HepG2 (cell line): Measurements from ENCODE around the gene SLC50A1. TPM values are rescaled to one million over a fixed set of nuclear protein-coding genes. Genes with fewer than 3 reads are reported as not detected.
A peak's percentile ranks its signal among the peaks of the same experiment; 100 is the strongest.

ENCODE experiments used
- ARNT2 ChIP-seq: sonication (generic); formaldehyde crosslinking; IDR thresholded peaks from 2 replicates; pipeline ENCODE4 v1.8.0; 2022; ENCODE audit warnings: mild to moderate bottlenecking, low read depth, missing genetic modification reagents, moderate library complexity
- ATAD3A ChIP-seq: sonication (generic); formaldehyde crosslinking; IDR thresholded peaks from 2 replicates; pipeline ENCODE4 v1.4.0; 2020; ENCODE audit warnings: missing genetic modification reagents
- BHLHE40 ChIP-seq: IDR thresholded peaks from 2 replicates; pipeline ENCODE4 v1.6.1; 2011; ENCODE audit warnings: low read length, improper control_type of control experiment
- EP300 ChIP-seq, 3 experiments: sonication (generic) in 1 of 3; formaldehyde crosslinking in 1 of 3; IDR thresholded peaks; 2 replicates each; pipeline versions ENCODE4 v1.5.1 to v1.6.1; 2011 to 2020; ENCODE audit warnings: low read depth in 2 of 3, low read length in 2 of 3, borderline replicate concordance in 1 of 3, improper control_type of control experiment in 1 of 3, mild to moderate bottlenecking in 1 of 3, missing genetic modification reagents in 1 of 3, moderate library complexity in 1 of 3
- YY1 ChIP-seq: IDR thresholded peaks from 2 replicates; pipeline ENCODE4 v1.6.1; 2011; ENCODE audit warnings: low read length, low read depth, moderate library complexity, mild to moderate bottlenecking; ENCODE audit not compliant: insufficient read depth, insufficient replicate concordance
- ZKSCAN5 ChIP-seq: sonication (generic); formaldehyde crosslinking; IDR thresholded peaks from 2 replicates; pipeline ENCODE4 v1.5.1; 2020; ENCODE audit warnings: mild to moderate bottlenecking, missing genetic modification reagents
- ZNF382 ChIP-seq: sonication (generic); formaldehyde crosslinking; IDR thresholded peaks from 2 replicates; pipeline ENCODE4 v1.5.0; 2020; ENCODE audit warnings: missing genetic modification reagents, mild to moderate bottlenecking, borderline replicate concordance
- ZNF432 ChIP-seq: sonication (generic); formaldehyde crosslinking; IDR thresholded peaks from 2 replicates; pipeline ENCODE4 v1.5.0; 2020; ENCODE audit warnings: missing genetic modification reagents, mild to moderate bottlenecking, borderline replicate concordance
- ZNF777 ChIP-seq: sonication (generic); formaldehyde crosslinking; IDR thresholded peaks from 2 replicates; pipeline ENCODE4 v1.4.0; 2020; ENCODE audit warnings: missing genetic modification reagents
- ZNF891 ChIP-seq: sonication (generic); formaldehyde crosslinking; IDR thresholded peaks from 2 replicates; pipeline ENCODE4 v1.5.0; 2020; ENCODE audit warnings: mild to moderate bottlenecking, missing genetic modification reagents
- ZSCAN20 ChIP-seq: sonication (generic); formaldehyde crosslinking; IDR thresholded peaks from 2 replicates; pipeline ENCODE4 v1.4.0; 2020; ENCODE audit warnings: missing genetic modification reagents, mild to moderate bottlenecking, borderline replicate concordance
- polyA plus RNA-seq, 8 experiments: library from polyadenylated mRNA; depleted of rRNA in 3 of 8; stranded (reverse) in 7 of 8; unstranded in 1 of 8; fragments of >200 nt; fragmentation: Illumina TruSeq in 4 of 8; extraction: Trizol in 4 of 8; gene quantifications; 2 replicates each; pipeline versions ENCODE4 v1.2.1 to v1.2.3, GENCODE V29; 2011 to 2016; ENCODE audit warnings: low read depth in 4 of 8, missing spikeins in 1 of 8, mixed read lengths in 1 of 8; ENCODE audit not compliant: insufficient read depth in 1 of 8
- total RNA-seq, 5 experiments: library from RNA; depleted of rRNA; stranded (reverse); fragments of >200 nt; fragmentation: Illumina TruSeq; extraction: Trizol; gene quantifications; 2 replicates each; pipeline ENCODE4 v1.2.3, GENCODE V29; 2016; ENCODE audit warnings: low read depth in 1 of 5
- TF ChIP-seq, protein P1 (sequence below), 2 experiments: fragments of 450-650 bp in 1 of 2; sonication (generic) in 1 of 2; formaldehyde crosslinking in 1 of 2; IDR thresholded peaks; 2 replicates each; pipeline versions ENCODE4 v1.6.1 to v1.8.0; 2016 to 2022; ENCODE audit warnings: antibody characterized with exemption in 1 of 2, mild to moderate bottlenecking in 1 of 2, missing genetic modification reagents in 1 of 2
- TF ChIP-seq, protein P2 (sequence below): sonication (generic); formaldehyde crosslinking; IDR thresholded peaks from 2 replicates; pipeline ENCODE4 v1.4.0; 2020; ENCODE audit warnings: mild to moderate bottlenecking, low read depth, missing genetic modification reagents
- TF ChIP-seq, protein P3 (sequence below): sonication (generic); formaldehyde crosslinking; IDR thresholded peaks from 2 replicates; pipeline ENCODE4 v1.5.1; 2020; ENCODE audit warnings: mild to moderate bottlenecking, missing genetic modification reagents, moderate library complexity
- TF ChIP-seq, protein P4 (sequence below): sonication (generic); IDR thresholded peaks from 2 replicates; pipeline ENCODE4 v1.6.1; 2016; ENCODE audit warnings: low read depth, borderline replicate concordance

SLC50A1 gene
- total and polyA plus RNA-seq, 2 of the 13 experiments (the other 11 are each of a cell fraction or from before 2014, with no cell fraction given), result 22.5 to 46.8 TPM

DNA sequence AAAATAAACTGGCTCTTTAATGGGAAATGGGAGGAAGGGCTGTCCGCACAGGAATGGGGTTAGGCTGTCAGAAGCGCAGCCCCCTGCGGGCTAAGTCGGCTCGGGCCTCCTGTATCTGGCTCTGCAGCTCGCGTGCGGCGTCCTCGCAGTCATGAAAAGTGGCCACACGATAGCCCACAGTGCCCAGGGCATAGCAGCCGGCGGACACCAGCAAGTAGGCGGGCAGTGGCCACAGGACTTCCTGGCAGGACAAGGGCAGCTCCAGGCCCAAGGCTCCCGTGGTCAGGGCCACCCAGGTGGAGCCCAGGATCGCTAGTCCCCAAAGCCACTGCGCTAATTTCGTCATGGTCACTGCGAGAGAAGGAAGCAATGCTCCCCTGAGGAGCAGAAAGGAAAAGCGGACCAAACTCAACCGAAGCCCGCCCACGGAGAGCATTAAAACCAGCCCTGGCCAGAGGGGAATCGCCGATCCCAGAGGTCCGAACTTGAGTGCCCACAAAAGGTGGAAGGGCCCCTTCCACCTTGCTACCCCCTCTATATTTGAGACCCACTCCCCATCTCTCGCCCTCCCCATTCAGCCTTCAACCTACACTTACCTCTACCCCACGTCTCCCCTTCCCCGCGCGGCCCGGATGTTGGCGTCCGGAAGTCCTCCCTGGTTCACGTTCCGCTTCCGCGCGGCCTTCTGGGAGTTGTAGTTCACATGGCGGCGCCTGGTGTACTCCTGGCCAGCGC, 4.4 kb downstream of the SLC50A1 start, which contains the start of gene DPM3 (continued):
- TF ChIP-seq, protein P1, sequence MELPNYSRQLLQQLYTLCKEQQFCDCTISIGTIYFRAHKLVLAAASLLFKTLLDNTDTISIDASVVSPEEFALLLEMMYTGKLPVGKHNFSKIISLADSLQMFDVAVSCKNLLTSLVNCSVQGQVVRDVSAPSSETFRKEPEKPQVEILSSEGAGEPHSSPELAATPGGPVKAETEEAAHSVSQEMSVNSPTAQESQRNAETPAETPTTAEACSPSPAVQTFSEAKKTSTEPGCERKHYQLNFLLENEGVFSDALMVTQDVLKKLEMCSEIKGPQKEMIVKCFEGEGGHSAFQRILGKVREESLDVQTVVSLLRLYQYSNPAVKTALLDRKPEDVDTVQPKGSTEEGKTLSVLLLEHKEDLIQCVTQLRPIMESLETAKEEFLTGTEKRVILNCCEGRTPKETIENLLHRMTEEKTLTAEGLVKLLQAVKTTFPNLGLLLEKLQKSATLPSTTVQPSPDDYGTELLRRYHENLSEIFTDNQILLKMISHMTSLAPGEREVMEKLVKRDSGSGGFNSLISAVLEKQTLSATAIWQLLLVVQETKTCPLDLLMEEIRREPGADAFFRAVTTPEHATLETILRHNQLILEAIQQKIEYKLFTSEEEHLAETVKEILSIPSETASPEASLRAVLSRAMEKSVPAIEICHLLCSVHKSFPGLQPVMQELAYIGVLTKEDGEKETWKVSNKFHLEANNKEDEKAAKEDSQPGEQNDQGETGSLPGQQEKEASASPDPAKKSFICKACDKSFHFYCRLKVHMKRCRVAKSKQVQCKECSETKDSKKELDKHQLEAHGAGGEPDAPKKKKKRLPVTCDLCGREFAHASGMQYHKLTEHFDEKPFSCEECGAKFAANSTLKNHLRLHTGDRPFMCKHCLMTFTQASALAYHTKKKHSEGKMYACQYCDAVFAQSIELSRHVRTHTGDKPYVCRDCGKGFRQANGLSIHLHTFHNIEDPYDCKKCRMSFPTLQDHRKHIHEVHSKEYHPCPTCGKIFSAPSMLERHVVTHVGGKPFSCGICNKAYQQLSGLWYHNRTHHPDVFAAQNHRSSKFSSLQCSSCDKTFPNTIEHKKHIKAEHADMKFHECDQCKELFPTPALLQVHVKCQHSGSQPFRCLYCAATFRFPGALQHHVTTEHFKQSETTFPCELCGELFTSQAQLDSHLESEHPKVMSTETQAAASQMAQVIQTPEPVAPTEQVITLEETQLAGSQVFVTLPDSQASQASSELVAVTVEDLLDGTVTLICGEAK (IDR thresholded peaks at IDR 0.05), result peak; percentile 95
- TF ChIP-seq, protein P1 (CRISPR knock-in tag; IDR thresholded peaks at IDR 0.05), result peak; percentile 35; the same call in 1 of the 2 replicates
- TF ChIP-seq ZNF777 (CRISPR knock-in tag) (peak; percentile 18; the same call in 1 of the 2 replicates), BHLHE40 (no peak), ZSCAN20 (CRISPR knock-in tag) (no peak), ZNF432 (CRISPR knock-in tag) (no peak), ATAD3A (CRISPR knock-in tag) (0 out of 2 replicates have a peak, but pooled peaks have one; percentile 11), EP300 (IDR thresholded peaks at IDR 0.05; ENCODE audit: low read depth in 2 of 2, low read length in 2 of 2) (0 out of 4 replicates have a peak, but pooled peaks of 1 of the 2 experiments have one; percentile 16), EP300 (CRISPR knock-in tag; IDR thresholded peaks at IDR 0.05; ENCODE audit: borderline replicate concordance) (no peak), ZNF891 (peak; percentile 82; the same call in 1 of the 2 replicates), ZNF382 (CRISPR knock-in tag) (no peak), YY1 (peak; percentile 79), ZKSCAN5 (CRISPR knock-in tag) (no peak), ARNT2 (CRISPR knock-in tag) (no peak)
- TF ChIP-seq, protein P2, sequence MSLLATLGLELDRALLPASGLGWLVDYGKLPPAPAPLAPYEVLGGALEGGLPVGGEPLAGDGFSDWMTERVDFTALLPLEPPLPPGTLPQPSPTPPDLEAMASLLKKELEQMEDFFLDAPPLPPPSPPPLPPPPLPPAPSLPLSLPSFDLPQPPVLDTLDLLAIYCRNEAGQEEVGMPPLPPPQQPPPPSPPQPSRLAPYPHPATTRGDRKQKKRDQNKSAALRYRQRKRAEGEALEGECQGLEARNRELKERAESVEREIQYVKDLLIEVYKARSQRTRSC (CRISPR knock-in tag), result no peak
- TF ChIP-seq, protein P3, sequence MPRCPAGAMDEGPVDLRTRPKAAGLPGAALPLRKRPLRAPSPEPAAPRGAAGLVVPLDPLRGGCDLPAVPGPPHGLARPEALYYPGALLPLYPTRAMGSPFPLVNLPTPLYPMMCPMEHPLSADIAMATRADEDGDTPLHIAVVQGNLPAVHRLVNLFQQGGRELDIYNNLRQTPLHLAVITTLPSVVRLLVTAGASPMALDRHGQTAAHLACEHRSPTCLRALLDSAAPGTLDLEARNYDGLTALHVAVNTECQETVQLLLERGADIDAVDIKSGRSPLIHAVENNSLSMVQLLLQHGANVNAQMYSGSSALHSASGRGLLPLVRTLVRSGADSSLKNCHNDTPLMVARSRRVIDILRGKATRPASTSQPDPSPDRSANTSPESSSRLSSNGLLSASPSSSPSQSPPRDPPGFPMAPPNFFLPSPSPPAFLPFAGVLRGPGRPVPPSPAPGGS, result no peak
- TF ChIP-seq, protein P4, sequence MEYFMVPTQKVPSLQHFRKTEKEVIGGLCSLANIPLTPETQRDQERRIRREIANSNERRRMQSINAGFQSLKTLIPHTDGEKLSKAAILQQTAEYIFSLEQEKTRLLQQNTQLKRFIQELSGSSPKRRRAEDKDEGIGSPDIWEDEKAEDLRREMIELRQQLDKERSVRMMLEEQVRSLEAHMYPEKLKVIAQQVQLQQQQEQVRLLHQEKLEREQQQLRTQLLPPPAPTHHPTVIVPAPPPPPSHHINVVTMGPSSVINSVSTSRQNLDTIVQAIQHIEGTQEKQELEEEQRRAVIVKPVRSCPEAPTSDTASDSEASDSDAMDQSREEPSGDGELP, result 0 out of 2 replicates have a peak, but pooled peaks have one; percentile 19
